ENCODE data around the gene CDH4.

The CDH4 gene

DNA sequence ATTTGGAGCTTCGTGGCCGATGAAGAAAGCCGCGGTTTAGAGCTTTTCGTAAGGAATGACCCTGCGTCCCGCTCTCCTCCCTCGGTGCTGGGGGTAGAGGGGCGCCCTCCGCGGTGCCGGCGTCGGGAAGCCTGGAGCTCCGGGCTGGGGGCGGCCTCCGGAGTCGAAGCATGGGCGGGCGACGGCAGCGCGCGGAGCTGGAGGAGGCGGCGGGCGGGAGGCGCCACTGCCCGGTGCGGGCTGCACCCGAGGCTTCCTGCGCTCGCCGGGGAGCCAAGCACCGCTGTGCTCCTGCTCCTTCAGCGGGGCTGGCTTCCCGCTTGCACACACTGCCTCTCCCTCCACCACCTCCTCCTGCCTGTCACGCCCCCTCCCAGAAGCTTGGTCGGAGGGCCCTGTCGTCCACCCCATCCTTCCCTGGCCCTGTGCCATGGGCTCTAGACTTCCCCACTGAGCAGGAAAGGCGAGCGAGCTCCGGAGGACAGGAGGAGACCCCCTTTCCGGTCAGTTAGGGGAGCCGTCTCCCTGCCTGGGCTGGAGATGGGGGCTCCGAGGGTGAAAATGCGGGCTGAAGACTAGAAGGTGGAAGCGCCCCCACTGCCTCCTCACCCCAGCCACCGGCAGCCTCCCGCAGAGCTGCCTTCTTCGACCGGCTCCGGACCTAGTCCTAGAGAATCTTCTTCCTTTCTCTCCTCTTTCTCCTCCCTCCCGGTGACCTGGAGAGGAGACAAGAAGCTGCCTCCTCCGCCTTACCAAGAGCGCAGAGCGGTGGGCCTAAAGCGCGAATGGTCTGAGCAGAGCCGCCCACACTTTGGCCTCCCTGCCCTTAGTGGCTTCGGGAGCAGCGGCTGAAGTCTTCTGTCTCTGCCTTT, 1.8 kb downstream of the CDH4 start:
- H3K36me3 ChIP-seq (ENCODE audit: control insufficient read depth, insufficient read depth, low read length): no peaks in the 10 kb centered on the region
- H3K9me3 ChIP-seq (ENCODE audit: control insufficient read depth, low read length): no peaks in the 10 kb centered on the region
- 3 to 6% methylated on average over 27 to 52 of the region's 62 CpGs for WGBS, 2 experiments (ENCODE audit: insufficient coverage in 2 of 2)
- peaks cover 14% of the 10 kb centered on the region for H3K4me1 ChIP-seq (ENCODE audit: control insufficient read depth, insufficient read depth, low read length, poor library complexity, severe bottlenecking)
- H3K27ac ChIP-seq (ENCODE audit: low read depth, low read length, severe bottlenecking): no peak overlapping the region
- H3K4me3 ChIP-seq (ENCODE audit: extremely low read depth, insufficient read depth, low read length, poor library complexity, severe bottlenecking): peak overlapping the region; percentile 40

GRCh38 chr20:61254881-61255626, 3.0 kb downstream of the CDH4 start:
- H3K4me3 ChIP-seq (ENCODE audit: extremely low read depth, insufficient read depth, low read length, poor library complexity, severe bottlenecking): no peak overlapping the region
- 81 to 82% methylated on average over 8 of the region's 11 CpGs for WGBS, 2 experiments (ENCODE audit: insufficient coverage in 2 of 2)
- H3K36me3 ChIP-seq (ENCODE audit: control insufficient read depth, insufficient read depth, low read length): no peaks in the 10 kb centered on the region
- H3K27ac ChIP-seq (ENCODE audit: low read depth, low read length, severe bottlenecking): no peak overlapping the region
- H3K4me1 ChIP-seq (ENCODE audit: control insufficient read depth, insufficient read depth, low read length, poor library complexity, severe bottlenecking): peaks cover 14% of the 10 kb centered on the region
- no peaks in the 10 kb centered on the region for H3K9me3 ChIP-seq (ENCODE audit: control insufficient read depth, low read length)

DNA sequence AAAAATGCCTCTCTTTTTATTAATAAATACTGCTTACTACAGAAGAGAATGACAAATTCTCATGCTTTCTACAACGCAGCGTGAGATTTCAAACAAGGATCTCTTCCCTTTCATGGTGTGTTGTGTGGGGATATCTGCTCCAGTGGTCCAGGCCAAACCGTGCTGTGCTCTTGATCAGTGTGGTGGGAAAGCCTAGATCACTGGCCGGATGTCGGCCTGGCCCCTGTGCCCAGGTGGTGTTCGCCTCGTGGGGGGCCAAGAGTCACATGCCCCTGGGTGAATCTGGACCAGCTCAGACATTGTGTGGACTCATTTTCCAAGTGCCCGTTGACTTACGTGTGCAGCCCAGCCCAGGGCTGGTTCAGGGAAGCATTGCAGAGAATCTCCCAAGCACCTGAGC, 4.3 kb downstream of the CDH4 start:
- H3K9me3 ChIP-seq (ENCODE audit: control insufficient read depth, low read length): no peaks in the 10 kb centered on the region
- H3K36me3 ChIP-seq (ENCODE audit: control insufficient read depth, insufficient read depth, low read length): no peaks in the 10 kb centered on the region
- H3K4me1 ChIP-seq (ENCODE audit: control insufficient read depth, insufficient read depth, low read length, poor library complexity, severe bottlenecking): peaks cover 14% of the 10 kb centered on the region
- H3K27ac ChIP-seq (ENCODE audit: low read depth, low read length, severe bottlenecking): no peak overlapping the region
- WGBS, 2 experiments (ENCODE audit: insufficient coverage in 2 of 2): 91 to 98% methylated on average over 9 of the region's 9 CpGs
- no peak overlapping the region for H3K4me3 ChIP-seq (ENCODE audit: extremely low read depth, insufficient read depth, low read length, poor library complexity, severe bottlenecking)

DNA sequence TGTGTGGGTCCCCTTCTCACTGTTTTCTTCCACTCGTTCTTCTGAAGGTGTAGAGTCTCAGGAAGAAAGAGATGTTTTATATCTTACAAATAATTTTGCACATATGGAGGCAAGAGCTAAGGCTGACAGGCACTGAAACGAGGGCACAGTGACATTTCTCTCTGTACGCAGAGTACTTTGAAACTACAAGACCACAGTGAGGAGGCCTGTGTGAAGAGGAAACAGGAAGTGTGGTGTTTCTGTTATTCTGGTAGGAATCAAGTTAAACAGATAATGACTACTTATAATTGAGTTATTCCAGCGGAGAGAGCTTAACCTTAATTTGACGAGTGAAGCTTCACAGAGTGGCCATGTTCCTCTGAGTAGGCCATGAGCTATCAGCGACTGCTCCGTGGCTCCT, 4.8 kb downstream of the CDH4 start:
- Histone ChIP-seq H3K27ac (ENCODE audit: low read depth, low read length, severe bottlenecking) (no peak overlapping the region), H3K4me3 (ENCODE audit: extremely low read depth, insufficient read depth, low read length, poor library complexity, severe bottlenecking) (no peak overlapping the region), H3K4me1 (ENCODE audit: control insufficient read depth, insufficient read depth, low read length, poor library complexity, severe bottlenecking) (peaks cover 10% of the 10 kb centered on the region), H3K36me3 (ENCODE audit: control insufficient read depth, insufficient read depth, low read length) (no peaks in the 10 kb centered on the region), H3K9me3 (ENCODE audit: control insufficient read depth, low read length) (no peaks in the 10 kb centered on the region)
- 90 to 100% methylated on average over 3 to 5 of the region's 7 CpGs for WGBS, 2 experiments (ENCODE audit: insufficient coverage in 2 of 2)

GRCh38 chr20:61257611-61258010, 5.5 kb downstream of the CDH4 start:
- 92 to 94% methylated on average over 20 of the region's 20 CpGs for WGBS, 2 experiments (ENCODE audit: insufficient coverage in 2 of 2)
- H3K9me3 ChIP-seq (ENCODE audit: control insufficient read depth, low read length): no peaks in the 10 kb centered on the region
- H3K4me1 ChIP-seq (ENCODE audit: control insufficient read depth, insufficient read depth, low read length, poor library complexity, severe bottlenecking): peaks cover 10% of the 10 kb centered on the region
- H3K27ac ChIP-seq (ENCODE audit: low read depth, low read length, severe bottlenecking): no peak overlapping the region
- no peak overlapping the region for H3K4me3 ChIP-seq (ENCODE audit: extremely low read depth, insufficient read depth, low read length, poor library complexity, severe bottlenecking)
- H3K36me3 ChIP-seq (ENCODE audit: control insufficient read depth, insufficient read depth, low read length): no peaks in the 10 kb centered on the region

DNA sequence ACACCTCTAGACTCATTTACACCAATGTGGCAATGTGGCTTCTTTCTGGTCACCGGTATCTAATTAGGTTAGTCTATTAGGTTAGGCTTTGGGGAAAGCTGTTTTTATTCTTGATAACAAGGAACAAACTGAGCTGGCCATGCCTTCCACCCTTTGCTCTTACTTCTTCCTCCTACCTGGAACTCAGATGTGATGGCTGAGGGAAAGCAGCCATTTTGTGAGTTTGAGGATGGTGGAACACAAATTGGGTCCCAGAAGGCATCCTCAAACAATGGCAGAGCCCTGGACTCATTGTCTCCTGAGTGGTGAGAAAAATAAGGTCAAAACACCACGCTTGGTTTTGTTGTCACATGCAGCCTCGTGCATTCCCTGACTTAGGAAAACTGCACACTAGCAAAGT, 7.7 kb downstream of the CDH4 start:
- H3K36me3 ChIP-seq (ENCODE audit: control insufficient read depth, insufficient read depth, low read length): no peaks in the 10 kb centered on the region

DNA sequence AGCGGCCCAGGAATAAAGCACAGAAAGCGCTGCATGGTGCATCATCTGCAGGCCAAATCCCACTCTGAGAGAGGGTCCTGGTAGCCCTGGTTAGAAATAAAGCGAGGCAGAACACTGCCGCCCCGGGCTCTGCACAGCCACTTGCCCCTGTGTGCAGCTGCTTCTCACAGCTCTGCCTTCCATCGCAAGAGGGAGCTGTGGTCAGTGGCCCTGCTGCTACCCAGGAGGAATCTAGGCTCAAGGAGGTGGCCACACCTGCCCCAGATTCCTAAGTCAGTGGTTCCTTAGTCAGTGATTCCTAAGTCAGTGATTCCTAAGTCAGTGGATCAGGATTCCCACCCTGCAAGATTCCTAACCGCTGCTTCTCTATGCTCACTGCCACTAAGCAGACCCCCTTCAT, 8.8 kb downstream of the CDH4 start:
- Histone ChIP-seq H3K4me1 (ENCODE audit: control insufficient read depth, insufficient read depth, low read length, poor library complexity, severe bottlenecking) (peaks cover 2% of the 10 kb centered on the region), H3K9me3 (ENCODE audit: control insufficient read depth, low read length) (no peaks in the 10 kb centered on the region), H3K27ac (ENCODE audit: low read depth, low read length, severe bottlenecking) (no peak overlapping the region), H3K4me3 (ENCODE audit: extremely low read depth, insufficient read depth, low read length, poor library complexity, severe bottlenecking) (no peak overlapping the region), H3K36me3 (ENCODE audit: control insufficient read depth, insufficient read depth, low read length) (no peaks in the 10 kb centered on the region)
- WGBS, 2 experiments (ENCODE audit: insufficient coverage in 2 of 2): 77 to 79% methylated on average over 6 to 7 of the region's 7 CpGs

More for the DNA sequence above, 7.7 kb downstream of the CDH4 start:
- H3K4me1 ChIP-seq (ENCODE audit: control insufficient read depth, insufficient read depth, low read length, poor library complexity, severe bottlenecking): peaks cover 4% of the 10 kb centered on the region
- H3K27ac ChIP-seq (ENCODE audit: low read depth, low read length, severe bottlenecking): no peak overlapping the region
- no peak overlapping the region for H3K4me3 ChIP-seq (ENCODE audit: extremely low read depth, insufficient read depth, low read length, poor library complexity, severe bottlenecking)
- WGBS, 2 experiments (ENCODE audit: insufficient coverage in 2 of 2): 76 to 81% methylated on average over 2 of the region's 3 CpGs
- H3K9me3 ChIP-seq (ENCODE audit: control insufficient read depth, low read length): no peaks in the 10 kb centered on the region

GRCh38 chr20:61262036-61262435, 10.0 kb downstream of the CDH4 start:
- 86 to 87% methylated on average over 17 to 18 of the region's 18 CpGs for WGBS, 2 experiments (ENCODE audit: insufficient coverage in 2 of 2)
- H3K36me3 ChIP-seq (ENCODE audit: control insufficient read depth, insufficient read depth, low read length): no peaks in the 10 kb centered on the region
- no peaks in the 10 kb centered on the region for H3K9me3 ChIP-seq (ENCODE audit: control insufficient read depth, low read length)
- no peak overlapping the region for H3K4me3 ChIP-seq (ENCODE audit: extremely low read depth, insufficient read depth, low read length, poor library complexity, severe bottlenecking)
- H3K27ac ChIP-seq (ENCODE audit: low read depth, low read length, severe bottlenecking): no peak overlapping the region
- no peaks in the 10 kb centered on the region for H3K4me1 ChIP-seq (ENCODE audit: control insufficient read depth, insufficient read depth, low read length, poor library complexity, severe bottlenecking)

DNA sequence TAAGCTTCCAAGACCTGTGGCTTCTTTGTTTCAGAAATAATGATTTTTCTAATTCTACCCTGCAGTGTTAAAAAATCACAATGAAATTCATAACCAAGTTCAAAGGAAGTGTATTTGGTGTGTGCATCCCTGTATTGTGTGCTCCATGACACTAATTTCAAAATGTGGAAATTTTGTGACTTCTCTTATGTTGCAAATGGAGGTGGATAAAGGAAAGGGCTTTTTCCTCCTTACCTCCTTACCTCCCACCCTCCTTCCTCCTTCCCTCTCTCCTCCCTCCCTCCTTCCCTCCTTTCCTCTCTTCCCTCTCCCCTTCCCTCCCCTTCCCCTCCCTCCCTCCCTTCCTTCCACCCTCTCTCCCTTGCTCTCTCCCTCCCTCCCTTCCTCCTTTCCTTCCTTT, 10.5 kb downstream of the CDH4 start:
- no peaks in the 10 kb centered on the region for H3K4me1 ChIP-seq (ENCODE audit: control insufficient read depth, insufficient read depth, low read length, poor library complexity, severe bottlenecking)
- no peaks in the 10 kb centered on the region for H3K9me3 ChIP-seq (ENCODE audit: control insufficient read depth, low read length)
- H3K36me3 ChIP-seq (ENCODE audit: control insufficient read depth, insufficient read depth, low read length): no peaks in the 10 kb centered on the region

GRCh38 chr20:61263084-61263695, 11.1 kb downstream of the CDH4 start:
- Histone ChIP-seq H3K9me3 (ENCODE audit: control insufficient read depth, low read length) (no peaks in the 10 kb centered on the region), H3K4me1 (ENCODE audit: control insufficient read depth, insufficient read depth, low read length, poor library complexity, severe bottlenecking) (no peaks in the 10 kb centered on the region), H3K36me3 (ENCODE audit: control insufficient read depth, insufficient read depth, low read length) (no peaks in the 10 kb centered on the region), H3K4me3 (ENCODE audit: extremely low read depth, insufficient read depth, low read length, poor library complexity, severe bottlenecking) (no peak overlapping the region), H3K27ac (ENCODE audit: low read depth, low read length, severe bottlenecking) (no peak overlapping the region)
- 18 to 53% methylated on average over 4 to 7 of the region's 10 CpGs for WGBS, 2 experiments (ENCODE audit: insufficient coverage in 2 of 2)

More for the DNA sequence above, 10.5 kb downstream of the CDH4 start:
- Histone ChIP-seq H3K27ac (ENCODE audit: low read depth, low read length, severe bottlenecking) (no peak overlapping the region), H3K4me3 (ENCODE audit: extremely low read depth, insufficient read depth, low read length, poor library complexity, severe bottlenecking) (no peak overlapping the region)

All from mesodermal cell (in vitro differentiated cells).